ENCODE measurements around the gene SPOP. TPM values are rescaled to one million over a fixed set of nuclear protein-coding genes. Genes with fewer than 3 reads are reported as not detected.

SPOP gene
- total RNA-seq, 1 experiment from 2014 or later: 53.4 TPM

DNA sequence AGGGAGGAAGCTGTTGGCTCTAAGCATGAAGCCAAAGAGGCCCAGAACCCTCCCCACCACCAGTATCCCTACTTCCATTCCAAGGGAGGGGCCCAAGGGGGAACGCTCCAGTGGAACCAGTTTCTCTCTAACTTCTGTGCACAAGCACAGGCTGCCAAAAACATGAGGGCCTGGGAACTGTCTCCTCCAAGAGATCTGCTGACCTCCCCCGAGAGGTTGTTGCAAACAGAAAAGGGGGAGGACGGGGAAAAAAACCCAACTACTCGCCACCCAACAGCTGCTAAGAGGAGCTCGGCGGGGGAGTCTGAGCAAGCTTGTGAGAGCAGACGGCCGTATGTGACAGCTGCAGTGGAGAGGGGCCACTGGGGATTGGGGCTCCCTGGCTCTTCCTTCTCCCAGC is 45.5 kb upstream of the SPOP start:
- no peaks in the 10 kb centered on the region for H3K27me3 ChIP-seq (replicated peaks; ENCODE audit: insufficient read depth, low read depth, low read length, poor library complexity)
- H3K36me3 ChIP-seq (ENCODE audit: insufficient read depth, low read length, poor library complexity, severe bottlenecking): no peaks in the 10 kb centered on the region
- no peak overlapping the region for H3K4me3 ChIP-seq (ENCODE audit: low read depth, low read length, poor library complexity, severe bottlenecking)
- CTCF ChIA-PET: no interaction called here
- no TSS peak for BruUV-seq (replicated peaks)
- no peaks in the 10 kb centered on the region for H3K4me1 ChIP-seq (ENCODE audit: insufficient read depth, low read length, poor library complexity, severe bottlenecking)
- H3K27ac ChIP-seq (ENCODE audit: low read depth, low read length, poor library complexity, severe bottlenecking): no peak overlapping the region
- intact Hi-C loops (cut with micrococcal nuclease; ENCODE audit: unreplicated experiment): no loop called here
- DNase-seq (ENCODE audit: low spot score): no peak
- no peak for TF ChIP-seq EZH2 (IDR thresholded peaks at IDR 0.05; ENCODE audit: borderline replicate concordance, low read depth, low read length, poor library complexity, severe bottlenecking)
- TF ChIP-seq, protein P1, sequence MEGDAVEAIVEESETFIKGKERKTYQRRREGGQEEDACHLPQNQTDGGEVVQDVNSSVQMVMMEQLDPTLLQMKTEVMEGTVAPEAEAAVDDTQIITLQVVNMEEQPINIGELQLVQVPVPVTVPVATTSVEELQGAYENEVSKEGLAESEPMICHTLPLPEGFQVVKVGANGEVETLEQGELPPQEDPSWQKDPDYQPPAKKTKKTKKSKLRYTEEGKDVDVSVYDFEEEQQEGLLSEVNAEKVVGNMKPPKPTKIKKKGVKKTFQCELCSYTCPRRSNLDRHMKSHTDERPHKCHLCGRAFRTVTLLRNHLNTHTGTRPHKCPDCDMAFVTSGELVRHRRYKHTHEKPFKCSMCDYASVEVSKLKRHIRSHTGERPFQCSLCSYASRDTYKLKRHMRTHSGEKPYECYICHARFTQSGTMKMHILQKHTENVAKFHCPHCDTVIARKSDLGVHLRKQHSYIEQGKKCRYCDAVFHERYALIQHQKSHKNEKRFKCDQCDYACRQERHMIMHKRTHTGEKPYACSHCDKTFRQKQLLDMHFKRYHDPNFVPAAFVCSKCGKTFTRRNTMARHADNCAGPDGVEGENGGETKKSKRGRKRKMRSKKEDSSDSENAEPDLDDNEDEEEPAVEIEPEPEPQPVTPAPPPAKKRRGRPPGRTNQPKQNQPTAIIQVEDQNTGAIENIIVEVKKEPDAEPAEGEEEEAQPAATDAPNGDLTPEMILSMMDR (conservative IDR thresholded peaks at IDR 0.05; ENCODE audit: low read depth, low read length): no peak
- POLR2A ChIA-PET (ENCODE audit: low non-redundant PET): interaction anchor here (0.6 kb wide), 1 partner anchor 147 kb away, joined by 3 read pairs; no protein-coding TSS in a partner anchor
- H3K9me3 ChIP-seq (ENCODE audit: low read depth, low read length, poor library complexity, severe bottlenecking): no peaks in the 10 kb centered on the region

DNA sequence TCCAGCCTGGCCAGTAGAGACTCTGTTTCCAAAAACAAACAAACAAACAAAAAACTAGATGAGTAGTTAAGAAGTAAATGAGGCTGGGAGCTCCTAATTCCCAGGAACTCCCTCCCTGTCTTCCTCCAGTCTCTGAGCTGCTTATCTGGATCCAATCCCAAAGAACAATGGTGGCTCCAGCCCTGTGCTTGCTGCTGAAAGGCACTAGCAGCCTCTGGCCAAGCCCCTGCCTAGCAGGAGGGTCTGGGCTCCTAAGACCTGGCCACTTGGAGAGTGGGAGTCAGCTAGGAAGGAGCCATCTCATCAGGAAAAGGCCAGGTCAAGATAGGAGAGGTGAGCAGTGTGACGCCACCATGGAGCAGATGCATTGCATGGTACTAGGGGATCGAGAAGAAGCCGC is 44.2 kb upstream of the SPOP start:
- H3K9me3 ChIP-seq (ENCODE audit: low read depth, low read length, poor library complexity, severe bottlenecking): no peaks in the 10 kb centered on the region
- intact Hi-C loops (cut with micrococcal nuclease; ENCODE audit: unreplicated experiment): no loop called here
- no peak for TF ChIP-seq EZH2 (IDR thresholded peaks at IDR 0.05; ENCODE audit: borderline replicate concordance, low read depth, low read length, poor library complexity, severe bottlenecking)
- TF ChIP-seq, protein P1 (conservative IDR thresholded peaks at IDR 0.05; ENCODE audit: low read depth, low read length): no peak
- H3K4me1 ChIP-seq (ENCODE audit: insufficient read depth, low read length, poor library complexity, severe bottlenecking): no peaks in the 10 kb centered on the region
- no peak overlapping the region for H3K27ac ChIP-seq (ENCODE audit: low read depth, low read length, poor library complexity, severe bottlenecking)
- ChIA-PET POLR2A (ENCODE audit: low non-redundant PET) (no interaction called here), CTCF (no interaction called here)
- H3K27me3 ChIP-seq (replicated peaks; ENCODE audit: insufficient read depth, low read depth, low read length, poor library complexity): no peaks in the 10 kb centered on the region
- H3K36me3 ChIP-seq (ENCODE audit: insufficient read depth, low read length, poor library complexity, severe bottlenecking): no peaks in the 10 kb centered on the region
- BruUV-seq (replicated peaks): no TSS peak
- no peak for DNase-seq (ENCODE audit: low spot score)
- H3K4me3 ChIP-seq (ENCODE audit: low read depth, low read length, poor library complexity, severe bottlenecking): no peak overlapping the region

DNA sequence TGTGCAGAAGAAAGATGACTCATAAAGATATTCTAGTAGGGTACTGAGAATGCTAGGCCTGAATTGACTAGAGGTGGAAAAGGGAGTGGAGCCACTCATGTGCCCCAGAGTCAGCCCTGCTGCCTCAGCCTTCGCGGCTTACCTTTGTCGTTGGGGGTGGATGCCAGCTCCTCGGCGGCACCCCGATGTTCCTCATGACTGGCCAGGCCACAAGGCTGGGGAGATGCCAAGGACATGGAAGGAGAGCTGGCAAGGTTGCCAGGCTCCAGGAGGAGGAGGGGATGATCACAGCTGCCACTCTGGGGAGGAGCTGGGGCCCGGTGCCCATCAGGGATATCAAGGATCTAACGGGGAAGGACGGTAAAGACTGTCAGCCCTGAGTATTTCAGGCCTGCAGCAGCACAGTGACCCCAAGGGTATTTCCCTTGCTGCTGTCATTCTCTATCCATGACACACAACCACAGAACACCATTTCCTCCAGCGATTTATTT is 39.5 kb upstream of the SPOP start:
- DNase-seq (ENCODE audit: low spot score): no peak
- TF ChIP-seq EZH2 (IDR thresholded peaks at IDR 0.05; ENCODE audit: borderline replicate concordance, low read depth, low read length, poor library complexity, severe bottlenecking): no peak
- TF ChIP-seq, protein P1 (conservative IDR thresholded peaks at IDR 0.05; ENCODE audit: low read depth, low read length): no peak
- no peaks in the 10 kb centered on the region for H3K27me3 ChIP-seq (replicated peaks; ENCODE audit: insufficient read depth, low read depth, low read length, poor library complexity)
- H3K9me3 ChIP-seq (ENCODE audit: low read depth, low read length, poor library complexity, severe bottlenecking): no peaks in the 10 kb centered on the region
- CTCF ChIA-PET: no interaction called here
- H3K27ac ChIP-seq (ENCODE audit: low read depth, low read length, poor library complexity, severe bottlenecking): no peak overlapping the region
- intact Hi-C loops (cut with micrococcal nuclease; ENCODE audit: unreplicated experiment): no loop called here
- H3K36me3 ChIP-seq (ENCODE audit: insufficient read depth, low read length, poor library complexity, severe bottlenecking): no peaks in the 10 kb centered on the region
- POLR2A ChIA-PET (ENCODE audit: low non-redundant PET): no interaction called here
- H3K4me1 ChIP-seq (ENCODE audit: insufficient read depth, low read length, poor library complexity, severe bottlenecking): no peaks in the 10 kb centered on the region
- H3K4me3 ChIP-seq (ENCODE audit: low read depth, low read length, poor library complexity, severe bottlenecking): no peak overlapping the region
- BruUV-seq (replicated peaks): no TSS peak

Measured in A673 (cell line).